Measurements from ENCODE around the gene CSNK1E.

CSNK1E gene

DNA sequence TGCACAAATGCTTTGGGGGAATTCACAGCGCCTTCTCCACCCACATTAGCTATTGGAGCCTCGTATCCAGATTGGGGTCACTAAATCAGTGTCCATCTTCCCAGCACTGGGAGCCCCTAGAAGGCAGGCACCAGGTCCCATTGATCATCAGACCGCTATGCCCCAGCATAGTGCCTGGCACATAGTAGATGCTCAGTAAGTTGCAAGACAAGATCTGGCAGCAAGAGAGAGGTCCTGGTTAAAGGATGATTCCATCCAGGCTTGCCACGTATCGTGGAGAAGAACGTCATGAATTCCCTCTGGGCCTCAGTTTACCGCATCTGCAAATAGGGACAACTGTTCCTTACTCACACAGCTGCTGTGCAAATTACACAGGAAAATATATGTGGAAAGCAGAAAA, 46.1 kb downstream of the CSNK1E start:
- H3K4me2 ChIP-seq: peak overlapping the region; percentile 89; the same call in 1 of the 2 replicates
- no peak overlapping the region for H3K4me3 ChIP-seq (IDR thresholded peaks at IDR 0.05; ENCODE audit: insufficient read depth, low read depth, low read length)
- H3K4me1 ChIP-seq (ENCODE audit: low read depth, poor library complexity, severe bottlenecking): peaks cover 16% of the 10 kb centered on the region
- no peaks in the 10 kb centered on the region for H4K20me1 ChIP-seq (ENCODE audit: insufficient read depth)
- H3K79me2 ChIP-seq (ENCODE audit: insufficient read depth, low read depth): 0 out of 2 replicates have a peak, but pooled peaks cover 5% of the 10 kb centered on the region
- TF ChIP-seq, protein P1, sequence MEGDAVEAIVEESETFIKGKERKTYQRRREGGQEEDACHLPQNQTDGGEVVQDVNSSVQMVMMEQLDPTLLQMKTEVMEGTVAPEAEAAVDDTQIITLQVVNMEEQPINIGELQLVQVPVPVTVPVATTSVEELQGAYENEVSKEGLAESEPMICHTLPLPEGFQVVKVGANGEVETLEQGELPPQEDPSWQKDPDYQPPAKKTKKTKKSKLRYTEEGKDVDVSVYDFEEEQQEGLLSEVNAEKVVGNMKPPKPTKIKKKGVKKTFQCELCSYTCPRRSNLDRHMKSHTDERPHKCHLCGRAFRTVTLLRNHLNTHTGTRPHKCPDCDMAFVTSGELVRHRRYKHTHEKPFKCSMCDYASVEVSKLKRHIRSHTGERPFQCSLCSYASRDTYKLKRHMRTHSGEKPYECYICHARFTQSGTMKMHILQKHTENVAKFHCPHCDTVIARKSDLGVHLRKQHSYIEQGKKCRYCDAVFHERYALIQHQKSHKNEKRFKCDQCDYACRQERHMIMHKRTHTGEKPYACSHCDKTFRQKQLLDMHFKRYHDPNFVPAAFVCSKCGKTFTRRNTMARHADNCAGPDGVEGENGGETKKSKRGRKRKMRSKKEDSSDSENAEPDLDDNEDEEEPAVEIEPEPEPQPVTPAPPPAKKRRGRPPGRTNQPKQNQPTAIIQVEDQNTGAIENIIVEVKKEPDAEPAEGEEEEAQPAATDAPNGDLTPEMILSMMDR (conservative IDR thresholded peaks at IDR 0.05; ENCODE audit: low read depth, low read length): no peak
- no peak overlapping the region for H2AFZ ChIP-seq (ENCODE audit: low read depth)
- no peaks in the 10 kb centered on the region for H3K36me3 ChIP-seq (ENCODE audit: insufficient read depth)
- no peaks in the 10 kb centered on the region for H3K27me3 ChIP-seq (ENCODE audit: insufficient read depth, low read depth)
- no peak overlapping the region for H3K27ac ChIP-seq
- no peak overlapping the region for H3K9ac ChIP-seq

DNA sequence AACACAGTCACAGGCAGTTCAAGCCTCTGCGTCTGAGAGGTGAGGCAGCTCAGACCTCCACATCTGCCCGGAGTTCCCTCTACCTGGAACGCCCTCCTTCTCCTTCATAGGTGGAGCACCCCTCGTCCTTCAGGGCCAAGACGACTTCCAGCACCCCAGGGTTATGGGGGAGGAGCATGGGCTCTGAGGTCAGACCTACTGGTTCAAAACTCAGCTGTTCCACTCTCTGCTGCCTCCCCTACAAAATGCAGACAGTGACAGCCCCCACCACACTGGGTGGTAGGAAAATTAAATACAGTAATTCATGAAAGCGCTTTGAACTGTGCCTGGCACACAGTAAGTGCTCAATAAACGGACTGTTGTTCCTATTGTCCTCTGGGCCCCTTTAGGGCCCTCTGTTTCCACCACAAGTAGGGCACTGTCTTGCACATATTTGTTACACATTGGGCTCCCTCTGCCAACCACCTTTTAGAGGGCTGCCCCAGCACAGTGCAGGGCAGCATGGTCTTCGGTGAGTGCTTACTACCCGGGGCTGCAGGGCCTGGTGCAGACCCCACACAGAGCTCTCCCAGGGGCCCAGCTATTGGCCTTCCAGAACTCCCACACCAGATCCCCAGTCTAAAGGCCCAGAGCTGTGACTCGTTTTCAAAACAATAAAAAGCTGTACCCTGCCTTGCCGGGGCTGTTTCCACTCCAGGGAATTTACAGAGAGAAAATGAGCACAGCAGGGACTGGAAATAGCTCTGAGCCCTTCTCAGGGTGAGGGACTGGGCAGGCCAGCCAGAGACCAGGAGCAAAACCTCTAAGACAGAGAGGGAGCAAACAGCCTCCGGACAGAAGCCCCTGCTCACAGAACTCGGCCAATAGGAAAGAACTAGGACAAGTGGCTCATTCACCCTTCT, 46.9 kb downstream of the CSNK1E start:
- Histone ChIP-seq H3K9ac (no peak overlapping the region), H3K4me3 (IDR thresholded peaks at IDR 0.05; ENCODE audit: insufficient read depth, low read depth, low read length) (no peak overlapping the region), H3K27me3 (ENCODE audit: insufficient read depth, low read depth) (no peaks in the 10 kb centered on the region), H3K4me2 (no peak overlapping the region), H2AFZ (ENCODE audit: low read depth) (no peak overlapping the region), H3K27ac (no peak overlapping the region), H3K79me2 (ENCODE audit: insufficient read depth, low read depth) (0 out of 2 replicates have a peak, but pooled peaks cover 5% of the 10 kb centered on the region), H4K20me1 (ENCODE audit: insufficient read depth) (no peaks in the 10 kb centered on the region), H3K4me1 (ENCODE audit: low read depth, poor library complexity, severe bottlenecking) (peaks cover 12% of the 10 kb centered on the region), H3K36me3 (ENCODE audit: insufficient read depth) (no peaks in the 10 kb centered on the region)
- TF ChIP-seq, protein P1 (conservative IDR thresholded peaks at IDR 0.05; ENCODE audit: low read depth, low read length): no peak

- no peak overlapping the region for H3K4me2 ChIP-seq
- no peak overlapping the region for H2AFZ ChIP-seq (ENCODE audit: low read depth)
- peaks cover 12% of the 10 kb centered on the region for H3K4me1 ChIP-seq (ENCODE audit: low read depth, poor library complexity, severe bottlenecking)
- no peaks in the 10 kb centered on the region for H3K36me3 ChIP-seq (ENCODE audit: insufficient read depth)
- H3K9ac ChIP-seq: no peak overlapping the region
- H3K4me3 ChIP-seq (IDR thresholded peaks at IDR 0.05; ENCODE audit: insufficient read depth, low read depth, low read length): no peak overlapping the region
- H3K27me3 ChIP-seq (ENCODE audit: insufficient read depth, low read depth): no peaks in the 10 kb centered on the region
- TF ChIP-seq, protein P1 (conservative IDR thresholded peaks at IDR 0.05; ENCODE audit: low read depth, low read length): no peak
- H3K79me2 ChIP-seq (ENCODE audit: insufficient read depth, low read depth): 0 out of 2 replicates have a peak, but pooled peaks cover 5% of the 10 kb centered on the region
- no peak overlapping the region for H3K27ac ChIP-seq
- H4K20me1 ChIP-seq (ENCODE audit: insufficient read depth): no peaks in the 10 kb centered on the region
Measured at GRCh38 chr22:38269466-38269865, 47.8 kb downstream of the CSNK1E start.

DNA sequence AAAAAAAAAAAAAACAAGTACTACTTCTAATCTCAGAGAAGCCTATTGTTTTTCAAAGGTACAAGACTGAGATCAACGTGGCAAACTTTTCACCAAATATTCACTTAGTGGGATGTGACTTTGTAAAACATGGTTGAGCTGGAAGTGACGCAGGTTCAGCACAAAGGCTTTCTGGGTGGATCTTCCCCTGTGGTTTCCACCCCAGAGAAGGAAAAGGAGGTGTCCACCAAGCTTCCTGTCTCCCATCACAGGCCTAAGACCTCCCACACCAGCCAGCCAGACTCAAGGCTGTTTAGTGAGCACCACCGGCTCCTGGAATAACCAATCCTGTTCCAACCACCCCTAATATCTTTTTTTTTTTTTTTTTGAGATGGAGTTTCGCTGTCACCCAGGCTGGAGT, 50.1 kb downstream of the CSNK1E start:
- peaks cover 9% of the 10 kb centered on the region; the same call in 1 of the 2 replicates for H3K79me2 ChIP-seq (ENCODE audit: insufficient read depth, low read depth)
- no peak overlapping the region for H3K27ac ChIP-seq
- no peaks in the 10 kb centered on the region for H3K27me3 ChIP-seq (ENCODE audit: insufficient read depth, low read depth)
- H3K4me1 ChIP-seq (ENCODE audit: low read depth, poor library complexity, severe bottlenecking): peaks cover 12% of the 10 kb centered on the region
- H3K9ac ChIP-seq: no peak overlapping the region
- no peaks in the 10 kb centered on the region for H4K20me1 ChIP-seq (ENCODE audit: insufficient read depth)
- no peak overlapping the region for H3K4me3 ChIP-seq (IDR thresholded peaks at IDR 0.05; ENCODE audit: insufficient read depth, low read depth, low read length)
- H2AFZ ChIP-seq (ENCODE audit: low read depth): no peak overlapping the region
- H3K36me3 ChIP-seq (ENCODE audit: insufficient read depth): no peaks in the 10 kb centered on the region
- H3K4me2 ChIP-seq: no peak overlapping the region
- TF ChIP-seq, protein P1 (conservative IDR thresholded peaks at IDR 0.05; ENCODE audit: low read depth, low read length): no peak
